Common myeloid progenitor, CD34-positive (primary cell): Measurements from ENCODE around the gene KTI12.
"Not testable (repeated sequence)": the region's sequence is repeated elsewhere in the genome, so short reads cannot be mapped to it uniquely, and the experiment has no call there.

Experiments
- CTCF ChIA-PET: fragments of 350-600 bp; sonication (Branson Sonifier 250); formaldehyde crosslinking; loops from one replicate; lab custom pipeline; 2021; ENCODE audit warnings: antibody characterized with exemption; lab: Charles Lee
- POLR2A ChIA-PET: fragments of 350-600 bp; sonication (Branson Sonifier 250); formaldehyde crosslinking; loops from one replicate; lab custom pipeline; 2021; ENCODE audit warnings: antibody characterized with exemption; lab: Charles Lee
- DNase-seq, 3 donors: peaks; one replicate each; pipeline versions ENCODE4 v3.0.0 to v3.0.0-alpha.2; 2013
- H3K27ac ChIP-seq, 2 experiments: 1 replicate in 1 of 2; 2 replicates in 1 of 2; pipeline ENCODE4 v1.7.0; 2013; ENCODE audit warnings: inconsistent platforms in 2 of 2, low read length in 2 of 2, mild to moderate bottlenecking in 2 of 2, low read depth in 1 of 2, moderate library complexity in 1 of 2; ENCODE audit not compliant: severe bottlenecking in 2 of 2, insufficient read depth in 1 of 2, poor library complexity in 1 of 2
- H3K27me3 ChIP-seq, 5 experiments: replicated peaks in 2 of 5; 1 replicate in 3 of 5; 2 replicates in 2 of 5; pipeline versions ENCODE4 v1.6.1 to v1.7.0; 2013; ENCODE audit warnings: low read length in 4 of 5, mild to moderate bottlenecking in 2 of 5, moderate library complexity in 2 of 5, inconsistent platforms in 1 of 5; ENCODE audit not compliant: insufficient read depth in 5 of 5, control insufficient read depth in 4 of 5
- H3K36me3 ChIP-seq, 4 experiments: 1 replicate in 2 of 4; 2 replicates in 2 of 4; pipeline versions ENCODE4 v1.6.1 to v1.7.0; 2013; ENCODE audit warnings: low read length in 3 of 4, control low read depth in 1 of 4, mild to moderate bottlenecking in 1 of 4; ENCODE audit not compliant: control insufficient read depth in 4 of 4, insufficient read depth in 4 of 4
- H3K4me1 ChIP-seq, 4 experiments: 1 replicate in 3 of 4; 2 replicates in 1 of 4; pipeline versions ENCODE4 v1.6.1 to v1.7.1; 2013; ENCODE audit warnings: low read length in 3 of 4, mild to moderate bottlenecking in 3 of 4, control low read depth in 1 of 4, inconsistent platforms in 1 of 4, moderate library complexity in 1 of 4; ENCODE audit not compliant: control insufficient read depth in 4 of 4, insufficient read depth in 4 of 4; ENCODE audit errors: control extremely low read depth in 1 of 4
- H3K4me3 ChIP-seq, 7 experiments: 1 replicate in 4 of 7; 2 replicates in 3 of 7; pipeline versions ENCODE4 v1.5.1 to v1.7.0; 2013; ENCODE audit warnings: mild to moderate bottlenecking in 7 of 7, low read length in 6 of 7, moderate library complexity in 6 of 7, inconsistent platforms in 2 of 7, low read depth in 2 of 7, control low read depth in 1 of 7; ENCODE audit not compliant: insufficient read depth in 4 of 7, control insufficient read depth in 1 of 7; ENCODE audit errors: extremely low read depth in 1 of 7
- H3K9me3 ChIP-seq, 5 experiments: 1 replicate in 4 of 5; 2 replicates in 1 of 5; pipeline versions ENCODE4 v1.6.1 to v1.7.1; 2013; ENCODE audit warnings: low read length in 4 of 5, mild to moderate bottlenecking in 2 of 5, inconsistent platforms in 1 of 5, low read depth in 1 of 5, moderate library complexity in 1 of 5; ENCODE audit not compliant: control insufficient read depth in 4 of 5, insufficient read depth in 2 of 5; ENCODE audit errors: control extremely low read depth in 1 of 5
- WGBS: methylation state at CpG from one replicate; pipeline ENCODE4 v1.1.5; 2013; ENCODE audit not compliant: insufficient coverage; 5-methylcytosine and 5-hydroxymethylcytosine counted together

The KTI12 gene

GRCh38 chr1:52032124-52032784, 1.4 kb downstream of the KTI12 start:
- peak in 2 of 3 donors; percentile 9 to 12 for DNase-seq

DNA sequence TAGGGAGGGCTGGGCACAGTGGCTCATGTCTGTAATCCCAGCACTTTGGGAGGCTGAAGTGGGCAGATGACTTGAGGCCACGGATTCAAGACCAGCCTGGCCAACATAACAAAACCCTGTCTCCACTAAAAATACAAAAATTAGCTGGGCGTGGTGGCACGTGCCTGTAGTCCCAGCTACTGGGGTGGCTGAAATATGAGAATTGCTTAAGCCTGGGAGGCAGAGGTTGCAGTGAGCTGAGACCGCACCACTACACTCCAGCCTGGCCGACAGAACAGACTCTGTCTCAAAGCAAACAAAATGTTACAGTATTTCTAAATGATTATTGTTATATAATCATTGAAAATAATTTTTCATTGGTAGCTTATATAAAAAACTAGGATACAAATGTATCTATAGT, 4.8 kb downstream of the KTI12 start:
- H3K27me3 ChIP-seq, H3K27ac ChIP-seq, DNase-seq, H3K4me3 ChIP-seq, H3K9me3 ChIP-seq, POLR2A ChIA-PET: not testable (repeated sequence)
- no CpG with 5 or more reads among the region's 5 CpGs for WGBS
- CTCF ChIA-PET: interaction anchor here (0.9 to 1.2 kb wide), 2 partner anchors 130 to 132 kb away, joined by 3 to 4 read pairs; no protein-coding TSS in a partner anchor
- Histone ChIP-seq H3K36me3 (peaks cover 10 to 23% (median 16%) of the 10 kb centered on the region in 4 experiments), H3K4me1 (peaks cover 0 to 19% (median 13%) of the 10 kb centered on the region in 4 experiments)

More at GRCh38 chr1:52032124-52032784, 1.4 kb downstream of the KTI12 start:
- H3K27ac ChIP-seq: peak overlapping the region in 1 of 2 experiments; percentile 92
- H3K36me3 ChIP-seq: peaks cover 2 to 5% (median 3%) of the 10 kb centered on the region in 4 experiments
- no peaks in the 10 kb centered on the region for H3K27me3 ChIP-seq
- peaks cover 0 to 22% (median 13%) of the 10 kb centered on the region in 4 experiments for H3K4me1 ChIP-seq
- WGBS: 55% methylated on average over 4 of the region's 5 CpGs
- CTCF ChIA-PET: no interaction called here
- no peaks in the 10 kb centered on the region for H3K9me3 ChIP-seq
- POLR2A ChIA-PET: interaction anchor here (0.6 kb wide), 2 partner anchors 26 to 27 kb away, joined by 4 read pairs; no protein-coding TSS in a partner anchor
- H3K4me3 ChIP-seq: peak overlapping the region; percentile 72 to 94 (median 86)

DNA sequence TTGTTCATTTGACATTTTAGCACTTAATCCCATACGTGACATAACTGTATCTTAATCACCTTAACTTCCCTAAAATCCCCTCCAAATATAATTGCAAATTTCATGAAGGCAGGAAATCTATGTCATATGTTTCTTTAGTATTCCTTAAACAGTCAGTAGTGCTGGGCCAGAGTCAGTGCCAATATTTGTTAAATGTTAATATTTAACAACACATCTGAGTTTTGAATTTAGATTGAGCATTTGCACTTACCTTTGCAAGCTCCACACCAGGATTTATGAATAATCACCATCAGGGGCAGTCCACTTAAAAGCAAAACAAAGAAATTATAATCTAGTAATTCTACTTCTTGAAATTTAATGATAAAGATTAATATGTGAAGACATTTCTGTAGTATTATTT, 5.3 kb downstream of the KTI12 start:
- no CpG with 5 or more reads among the region's 1 CpG for WGBS

DNA sequence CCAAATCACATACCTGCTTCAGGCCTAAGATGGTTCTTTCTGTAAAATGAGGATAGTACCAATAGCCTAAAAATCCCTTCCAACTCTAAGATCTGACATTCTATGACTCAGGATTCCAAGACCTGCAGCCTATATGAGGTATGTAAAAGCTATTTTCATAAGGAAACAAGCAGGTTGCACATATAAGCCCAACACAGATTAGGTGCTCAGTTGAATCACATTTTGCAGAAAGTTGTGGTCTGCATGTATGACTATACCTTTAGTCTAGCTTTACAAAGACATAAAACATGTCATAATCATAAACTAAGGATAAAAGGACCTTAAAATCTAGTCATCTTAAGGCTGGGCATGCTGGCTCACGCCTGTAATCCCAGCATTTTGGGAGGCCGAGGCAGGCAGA, 7.3 kb downstream of the KTI12 start:
- no peaks in the 10 kb centered on the region for H3K27me3 ChIP-seq
- no peaks in the 10 kb centered on the region for H3K9me3 ChIP-seq
- no peaks in the 10 kb centered on the region for H3K4me1 ChIP-seq
- 100% methylated on average over 1 of the region's 2 CpGs for WGBS
- DNase-seq: no peak
- H3K27ac ChIP-seq: no peak overlapping the region
- ChIA-PET CTCF (no interaction called here), POLR2A (no interaction called here)
- peaks cover 19 to 45% (median 34%) of the 10 kb centered on the region in 4 experiments for H3K36me3 ChIP-seq
- no peak overlapping the region for H3K4me3 ChIP-seq

More for the DNA sequence above, 5.3 kb downstream of the KTI12 start:
- ChIA-PET CTCF (interaction anchor here (1.2 kb wide), 1 partner anchor 132 kb away, joined by 4 read pairs; no protein-coding TSS in a partner anchor), POLR2A (no interaction called here)
- no peak overlapping the region for H3K27ac ChIP-seq
- H3K9me3 ChIP-seq: no peaks in the 10 kb centered on the region
- peaks cover 0 to 18% (median 13%) of the 10 kb centered on the region in 4 experiments for H3K4me1 ChIP-seq
- no peaks in the 10 kb centered on the region for H3K27me3 ChIP-seq
- H3K36me3 ChIP-seq: peaks cover 10 to 28% (median 21%) of the 10 kb centered on the region in 4 experiments
- DNase-seq: peak in 1 of 3 donors; percentile 12
- no peak overlapping the region for H3K4me3 ChIP-seq

DNA sequence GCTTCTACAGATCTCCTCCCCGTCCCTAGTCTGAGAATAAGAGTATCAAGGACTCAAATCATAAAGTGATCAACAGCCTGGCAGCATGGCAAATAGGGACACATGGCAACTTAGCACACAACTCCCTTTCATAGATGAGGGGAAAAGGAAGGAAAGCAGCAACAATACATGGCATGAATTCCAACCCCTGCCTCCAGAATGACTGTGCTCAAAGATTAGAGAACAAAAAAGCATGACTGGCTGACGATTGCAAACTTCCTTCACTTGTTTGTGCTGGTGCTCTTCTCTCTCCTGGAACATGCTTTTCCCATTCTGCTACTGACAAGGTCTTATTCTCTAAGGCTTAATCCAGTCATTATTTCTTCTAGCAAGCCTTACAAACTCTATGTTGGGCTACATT, 11.5 kb downstream of the KTI12 start:
- ChIA-PET CTCF (no interaction called here), POLR2A (no interaction called here)
- no peaks in the 10 kb centered on the region for H3K4me1 ChIP-seq
- no peak overlapping the region for H3K27ac ChIP-seq
- peaks cover 20 to 59% (median 37%) of the 10 kb centered on the region in 4 experiments for H3K36me3 ChIP-seq
- H3K4me3 ChIP-seq: no peak overlapping the region
- no peaks in the 10 kb centered on the region for H3K27me3 ChIP-seq
- no peak for DNase-seq
- WGBS: 100% methylated on average over 1 of the region's 2 CpGs
- H3K9me3 ChIP-seq: no peaks in the 10 kb centered on the region

- H3K4me3 ChIP-seq: no peak overlapping the region
- no peaks in the 10 kb centered on the region for H3K9me3 ChIP-seq
- H3K27me3 ChIP-seq: peaks cover 2 to 20% (median 7%) of the 10 kb centered on the region in 5 experiments
- H3K36me3 ChIP-seq: no peaks in the 10 kb centered on the region
- ChIA-PET CTCF (no interaction called here), POLR2A (interaction anchor here (0.7 kb wide), 1 partner anchor 50 kb away, joined by 4 read pairs; no protein-coding TSS in a partner anchor)
- WGBS: 83% methylated on average over 1 of the region's 7 CpGs
- no peak for DNase-seq
- H3K4me1 ChIP-seq: no peaks in the 10 kb centered on the region
- no peak overlapping the region for H3K27ac ChIP-seq
Measured at GRCh38 chr1:52008071-52008809, 25.4 kb downstream of the KTI12 start.
